ENCODE results near the gene KCNMA1. TPM values are rescaled to one million over a fixed set of nuclear protein-coding genes. Genes with fewer than 3 reads are reported as not detected.
"Not testable (repeated sequence)": the region's sequence is repeated elsewhere in the genome, so short reads cannot be mapped to it uniquely, and the experiment has no call there.

The KCNMA1 gene
- total RNA-seq, 1 donor: 106 TPM

GRCh38 chr10:77574438-77574837 lies 63.2 kb downstream of the KCNMA1 start:
- no peak for DNase-seq (ENCODE audit: low read depth)
- no peak for TF ChIP-seq CTCF (IDR thresholded peaks at IDR 0.05; ENCODE audit: insufficient read depth, low read length)
- H3K4me3 ChIP-seq (ENCODE audit: low read depth, low read length): no peak overlapping the region

- not testable (repeated sequence) for H3K4me3 ChIP-seq (ENCODE audit: low read depth, low read length); DNase-seq (ENCODE audit: low read depth)
These were observed 65.1 kb downstream of the KCNMA1 start for GRCh38 chr10:77572520-77572919.

- H3K4me3 ChIP-seq (ENCODE audit: low read depth, low read length): no peak overlapping the region
- TF ChIP-seq CTCF (IDR thresholded peaks at IDR 0.05; ENCODE audit: insufficient read depth, low read length): no peak
- no peak for DNase-seq (ENCODE audit: low read depth)
These were observed 66.1 kb downstream of the KCNMA1 start for GRCh38 chr10:77571490-77571889.

- TF ChIP-seq CTCF (IDR thresholded peaks at IDR 0.05; ENCODE audit: insufficient read depth, low read length): no peak
- peak; percentile 41 for DNase-seq (ENCODE audit: low read depth)
- no peak overlapping the region for H3K4me3 ChIP-seq (ENCODE audit: low read depth, low read length)
These were observed 70.6 kb downstream of the KCNMA1 start for GRCh38 chr10:77566914-77567566.

GRCh38 chr10:77566236-77566635 lies 71.4 kb downstream of the KCNMA1 start:
- no peak overlapping the region for H3K4me3 ChIP-seq (ENCODE audit: low read depth, low read length)
- no peak for DNase-seq (ENCODE audit: low read depth)
- no peak for TF ChIP-seq CTCF (IDR thresholded peaks at IDR 0.05; ENCODE audit: insufficient read depth, low read length)

DNA sequence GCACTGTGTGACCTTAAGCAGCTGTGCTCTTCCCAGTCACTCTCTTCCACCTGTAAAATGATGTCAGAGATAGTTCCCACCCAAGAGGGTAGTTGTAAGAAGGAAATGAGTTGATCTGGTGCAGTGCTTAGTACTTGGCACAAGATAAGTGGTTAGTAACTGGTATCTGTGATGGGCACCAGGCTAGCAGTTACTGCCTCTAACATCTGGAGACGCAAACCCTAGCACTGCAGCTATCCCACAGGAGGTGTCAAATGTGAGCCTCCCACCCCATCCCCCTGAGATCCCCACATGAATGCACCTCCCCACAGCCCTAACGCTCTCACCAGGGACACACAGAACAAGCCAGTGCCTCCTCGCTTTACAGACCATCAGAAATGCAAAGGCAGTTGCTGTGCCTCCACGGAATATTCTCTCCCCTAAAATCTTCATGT lies 72.0 kb downstream of the KCNMA1 start:
- no peak for TF ChIP-seq CTCF (IDR thresholded peaks at IDR 0.05; ENCODE audit: insufficient read depth, low read length)
- DNase-seq (ENCODE audit: low read depth): no peak

GRCh38 chr10:77564731-77565589 lies 72.6 kb downstream of the KCNMA1 start:
- no peak overlapping the region for H3K4me3 ChIP-seq (ENCODE audit: low read depth, low read length)
- DNase-seq (ENCODE audit: low read depth): no peak
- no peak for TF ChIP-seq CTCF (IDR thresholded peaks at IDR 0.05; ENCODE audit: insufficient read depth, low read length)

More for the DNA sequence above, 72.0 kb downstream of the KCNMA1 start:
- no peak overlapping the region for H3K4me3 ChIP-seq (ENCODE audit: low read depth, low read length)
